Endothelial cell of umbilical vein (primary cell): ENCODE results near the gene TLE1. TPM values are rescaled to one million over a fixed set of nuclear protein-coding genes. Genes with fewer than 3 reads are reported as not detected.

Experiments
- BruUV-seq: library from RNA; stranded (reverse); fragments of 400-500 nt; replicated peaks from 2 replicates; lab custom pipeline; 2021; lab: Mats Ljungman, UMichigan
- CTCF ChIA-PET: fragments of 300-600, 350-600 bp; sonication (Branson Sonifier 250); formaldehyde crosslinking; loops from one replicate; lab custom pipeline; 2021; ENCODE audit warnings: antibody characterized with exemption, inconsistent platforms; lab: Charles Lee
- POLR2A ChIA-PET: fragments of 300-600, 350-600 bp; sonication (Branson Sonifier 250); formaldehyde crosslinking; loops from one replicate; lab custom pipeline; 2021; ENCODE audit warnings: antibody characterized with exemption, inconsistent platforms; lab: Charles Lee
- DNase-seq: peaks from one replicate; pipeline ENCODE4 v3.0.0-alpha.2; 2011; ENCODE audit warnings: low read depth, low spot score
- FAIRE-seq: peaks from 2 replicates; lab custom pipeline; 2011; peaks lifted over from hg19 to GRCh38; lab: Jason Lieb, UNC
- H2AFZ ChIP-seq: 2 replicates; pipeline ENCODE4 v1.6.0; 2012; ENCODE audit warnings: low read depth, low read length, control low read depth, inconsistent platforms
- H3K27ac ChIP-seq: 2 replicates; pipeline ENCODE4 v1.5.1; 2011; ENCODE audit warnings: low read depth, mild to moderate bottlenecking, control low read depth, low read length, moderate library complexity; ENCODE audit not compliant: insufficient read depth
- H3K27me3 ChIP-seq, 2 experiments: 2 replicates each; pipeline versions ENCODE4 v1.6.0 to v1.6.1; 2011; ENCODE audit warnings: low read length in 2 of 2, mixed read lengths in 1 of 2; ENCODE audit not compliant: control insufficient read depth in 2 of 2, insufficient read depth in 2 of 2
- H3K36me3 ChIP-seq, 2 experiments: 2 replicates in 1 of 2; 3 replicates in 1 of 2; pipeline ENCODE4 v1.5.1; 2011; ENCODE audit warnings: low read length in 2 of 2, mild to moderate bottlenecking in 1 of 2, moderate library complexity in 1 of 2; ENCODE audit not compliant: control insufficient read depth in 2 of 2, insufficient read depth in 2 of 2; ENCODE audit errors: extremely low read depth in 1 of 2
- H3K4me1 ChIP-seq: 3 replicates; pipeline ENCODE4 v1.5.1; 2011; ENCODE audit warnings: mild to moderate bottlenecking, low read length; ENCODE audit not compliant: control insufficient read depth, insufficient read depth; ENCODE audit errors: extremely low read depth
- H3K4me2 ChIP-seq: 2 replicates; pipeline ENCODE4 v1.6.1; 2011; ENCODE audit warnings: low read length, control low read depth, mixed read lengths; ENCODE audit not compliant: insufficient read depth
- H3K4me3 ChIP-seq, 3 experiments: fragments of 200-600 bp in 1 of 3; sonication (generic), shearing (Covaris generic) in 1 of 3; replicated peaks in 1 of 3; 2 replicates each; pipeline ENCODE4 v1.5.1; 2011 to 2016; ENCODE audit warnings: control low read depth in 3 of 3, low read length in 3 of 3, mild to moderate bottlenecking in 2 of 3, inconsistent platforms in 1 of 3, low read depth in 1 of 3, moderate library complexity in 1 of 3; ENCODE audit not compliant: insufficient read depth in 1 of 3
- H3K79me2 ChIP-seq: 2 replicates; pipeline ENCODE4 v1.6.0; 2012; ENCODE audit warnings: low read length, inconsistent platforms; ENCODE audit not compliant: control insufficient read depth, insufficient read depth
- H3K9ac ChIP-seq: replicated peaks from 2 replicates; pipeline ENCODE3; 2011; ENCODE audit warnings: low read length, control low read depth; ENCODE audit not compliant: insufficient read depth; ENCODE audit errors: extremely low read depth
- H3K9me1 ChIP-seq: replicated peaks from 3 replicates; pipeline ENCODE4 v1.6.0; 2011; ENCODE audit warnings: mild to moderate bottlenecking, low read length; ENCODE audit not compliant: control insufficient read depth, insufficient read depth; ENCODE audit errors: extremely low read depth
- H3K9me3 ChIP-seq: replicated peaks from 2 replicates; pipeline ENCODE4 v1.5.1; 2012; ENCODE audit warnings: low read length, inconsistent platforms; ENCODE audit not compliant: control insufficient read depth, insufficient read depth
- H4K20me1 ChIP-seq: replicated peaks from 2 replicates; pipeline ENCODE3; 2011; ENCODE audit warnings: mild to moderate bottlenecking, low read length; ENCODE audit not compliant: control insufficient read depth, insufficient read depth; ENCODE audit errors: extremely low read depth
- EZH2 ChIP-seq: IDR thresholded peaks from 2 replicates; pipeline ENCODE4 v1.6.1; 2012; ENCODE audit warnings: borderline replicate concordance, low read depth, mild to moderate bottlenecking, moderate library complexity, low read length, inconsistent platforms; ENCODE audit not compliant: severe bottlenecking
- FOS ChIP-seq: IDR thresholded peaks from 2 replicates; pipeline ENCODE4 v1.6.1; 2011; ENCODE audit warnings: mild to moderate bottlenecking, low read length, moderate library complexity, borderline replicate concordance; ENCODE audit not compliant: insufficient read depth
- GATA2 ChIP-seq: IDR thresholded peaks from 2 replicates; pipeline ENCODE4 v1.7.0; 2011; ENCODE audit warnings: low read depth, mild to moderate bottlenecking, moderate library complexity, mixed read lengths, low read length; ENCODE audit not compliant: insufficient read length, insufficient read depth
- JUN ChIP-seq: IDR thresholded peaks from 2 replicates; pipeline ENCODE4 v1.6.1; 2011; ENCODE audit warnings: borderline replicate concordance, low read depth; ENCODE audit not compliant: insufficient read length, insufficient read depth
- MYC ChIP-seq: IDR thresholded peaks from one replicate; pipeline ENCODE4 v1.6.1; 2011; ENCODE audit warnings: mild to moderate bottlenecking, low read depth, low read length
- POLR2A ChIP-seq: IDR thresholded peaks from 2 replicates; pipeline ENCODE4 v1.6.1; 2012; ENCODE audit warnings: low read depth, mild to moderate bottlenecking, control low read depth, low read length
- POLR2AphosphoS5 ChIP-seq: IDR thresholded peaks from 2 replicates; pipeline ENCODE4 v1.6.1; 2012; ENCODE audit warnings: low read depth, mild to moderate bottlenecking, control low read depth, low read length, moderate library complexity; ENCODE audit not compliant: insufficient read depth
- dilution Hi-C: fragments of 300-500 bp; cut with MboI; formaldehyde crosslinking; loops from one replicate; pipeline ENCODE4 v1.15.0; 2019; ENCODE audit warnings: low sequenced_read_pairs; ENCODE audit not compliant: extremely low pct_ligation_motif_present
- intact Hi-C: fragments of 100-400 bp; cut with micrococcal nuclease; formaldehyde crosslinking; loops from one replicate; pipeline ENCODE4 v1.10.0; 2022
- polyA plus RNA-seq, 4 experiments: library from polyadenylated mRNA; depleted of rRNA in 3 of 4; stranded (reverse) in 3 of 4; unstranded in 1 of 4; fragments of >200 nt; gene quantifications; 2 replicates each; pipeline versions ENCODE4 v1.2.1 to v1.2.3, GENCODE V29; 2011 to 2012; ENCODE audit warnings: missing spikeins in 1 of 4
- total RNA-seq: library from RNA; stranded (reverse); gene quantifications from 2 replicates; pipeline ENCODE4 v1.2.3, GENCODE V29; 2021
- TF ChIP-seq, protein P1 (sequence below): IDR thresholded peaks from 2 replicates; pipeline ENCODE4 v1.6.1; 2011; ENCODE audit not compliant: insufficient read depth, insufficient read length
- TF ChIP-seq, protein P2 (sequence below), 2 donors: IDR thresholded peaks; 1 replicate in 1 of 2; 2 replicates in 1 of 2; pipeline ENCODE4 v1.5.1; 2011; ENCODE audit warnings: low read length in 2 of 2, mild to moderate bottlenecking in 2 of 2, moderate library complexity in 2 of 2, control low read depth in 1 of 2, inconsistent platforms in 1 of 2, low read depth in 1 of 2; ENCODE audit not compliant: insufficient read depth in 1 of 2; ENCODE audit errors: extremely low read depth in 1 of 2

TLE1 gene
- total and polyA plus RNA-seq, 2 donors (not counting 3 experiments of a cell fraction or from before 2014, with no cell fraction given), result 55.0 to 58.2 TPM

DNA sequence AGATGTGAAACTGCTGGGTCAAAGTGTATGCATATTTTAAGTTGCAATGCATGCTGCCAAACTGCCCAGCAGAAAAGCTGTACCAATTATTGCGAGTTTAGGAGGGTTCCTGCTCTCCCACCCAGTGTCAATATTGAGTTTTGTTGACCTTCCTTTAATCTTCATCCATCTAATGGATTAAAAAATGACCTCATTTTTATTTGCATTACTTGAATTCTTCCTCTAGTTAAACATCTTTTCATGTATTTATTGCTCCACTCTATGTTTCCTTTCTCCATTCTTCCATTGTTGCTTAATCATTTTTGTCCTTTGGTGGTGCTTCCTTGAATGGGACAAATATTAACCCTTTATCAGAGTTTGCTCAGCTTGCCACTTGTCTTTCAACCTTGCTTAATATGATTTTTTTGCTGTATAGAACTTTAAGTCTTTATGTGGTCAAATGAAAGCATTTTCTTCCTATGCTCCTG, 32.4 kb downstream of the TLE1 start:
- Histone ChIP-seq H3K9me1 (no peaks in the 10 kb centered on the region), H3K4me2 (peak overlapping the region; percentile 51), H3K79me2 (peaks cover 33% of the 10 kb centered on the region), H3K4me3 (no peak overlapping the region), H3K9ac (no peak overlapping the region), H3K27ac (peak overlapping the region; percentile 5), H3K27me3 (no peaks in the 10 kb centered on the region), H3K36me3 (peaks cover 0 to 2% of the 10 kb centered on the region in 2 experiments), H2AFZ (no peak overlapping the region), H4K20me1 (peaks cover 4% of the 10 kb centered on the region), H3K9me3 (no peaks in the 10 kb centered on the region), H3K4me1 (peaks cover 36% of the 10 kb centered on the region)
- dilution Hi-C loops (no loop called here), intact Hi-C loops (loop anchor here (2.0 kb wide), 1 partner anchor 60 kb away; no protein-coding TSS in a partner anchor)
- ChIA-PET CTCF (no interaction called here), POLR2A (no interaction called here)
- TF ChIP-seq, protein P1, sequence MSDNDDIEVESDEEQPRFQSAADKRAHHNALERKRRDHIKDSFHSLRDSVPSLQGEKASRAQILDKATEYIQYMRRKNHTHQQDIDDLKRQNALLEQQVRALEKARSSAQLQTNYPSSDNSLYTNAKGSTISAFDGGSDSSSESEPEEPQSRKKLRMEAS, result no peak
- no peak for TF ChIP-seq POLR2AphosphoS5
- TF ChIP-seq GATA2, result no peak
- no peak for TF ChIP-seq EZH2
- TF ChIP-seq FOS, result no peak
- TF ChIP-seq, protein P2, sequence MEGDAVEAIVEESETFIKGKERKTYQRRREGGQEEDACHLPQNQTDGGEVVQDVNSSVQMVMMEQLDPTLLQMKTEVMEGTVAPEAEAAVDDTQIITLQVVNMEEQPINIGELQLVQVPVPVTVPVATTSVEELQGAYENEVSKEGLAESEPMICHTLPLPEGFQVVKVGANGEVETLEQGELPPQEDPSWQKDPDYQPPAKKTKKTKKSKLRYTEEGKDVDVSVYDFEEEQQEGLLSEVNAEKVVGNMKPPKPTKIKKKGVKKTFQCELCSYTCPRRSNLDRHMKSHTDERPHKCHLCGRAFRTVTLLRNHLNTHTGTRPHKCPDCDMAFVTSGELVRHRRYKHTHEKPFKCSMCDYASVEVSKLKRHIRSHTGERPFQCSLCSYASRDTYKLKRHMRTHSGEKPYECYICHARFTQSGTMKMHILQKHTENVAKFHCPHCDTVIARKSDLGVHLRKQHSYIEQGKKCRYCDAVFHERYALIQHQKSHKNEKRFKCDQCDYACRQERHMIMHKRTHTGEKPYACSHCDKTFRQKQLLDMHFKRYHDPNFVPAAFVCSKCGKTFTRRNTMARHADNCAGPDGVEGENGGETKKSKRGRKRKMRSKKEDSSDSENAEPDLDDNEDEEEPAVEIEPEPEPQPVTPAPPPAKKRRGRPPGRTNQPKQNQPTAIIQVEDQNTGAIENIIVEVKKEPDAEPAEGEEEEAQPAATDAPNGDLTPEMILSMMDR (IDR thresholded peaks at IDR 0.05; ENCODE audit: extremely low read depth in 1 of 2, insufficient read depth in 1 of 2, low read depth in 1 of 2, low read length in 2 of 2), result no peak
- TF ChIP-seq MYC, result no peak
- no peak for TF ChIP-seq JUN
- no peak for TF ChIP-seq POLR2A
- no TSS peak for BruUV-seq
- FAIRE-seq (no peak), DNase-seq (no peak)
